HepG2 (cell line): ENCODE measurements around the gene CHTF8. TPM values are rescaled to one million over a fixed set of nuclear protein-coding genes. Genes with fewer than 3 reads are reported as not detected.

Experiments used
- ATAC-seq: fragments of 200-7000 bp; cut with Tn5 transposase; 3 replicates; pipeline ENCODE4 v1.9.1; 2020; ENCODE audit warnings: mild to moderate bottlenecking, moderate library complexity
- BruUV-seq: library from RNA; stranded (reverse); fragments of 400-500 nt; replicated peaks from 2 replicates; lab custom pipeline; 2021; lab: Mats Ljungman, UMichigan
- CTCF ChIA-PET: fragments of 300-600 bp; formaldehyde crosslinking; extraction: SDS; loops from one replicate; lab custom pipeline; 2021; ENCODE audit warnings: low total read pairs, inconsistent platforms, low intra/inter-chr PET ratio; lab: Yijun Ruan, JAX
- POLR2A ChIA-PET: fragments of 350-600 bp; sonication (Branson Sonifier 250); formaldehyde crosslinking; loops from one replicate; lab custom pipeline; 2020; ENCODE audit warnings: antibody characterized with exemption, inconsistent platforms; lab: Yijun Ruan, JAX
- DNase-seq: peaks from one replicate; pipeline ENCODE4 v3.0.0-alpha.2; 2015; ENCODE audit warnings: low spot score
- FAIRE-seq: peaks from 3 replicates; lab custom pipeline; 2011; peaks lifted over from hg19 to GRCh38; lab: Jason Lieb, UNC
- H2AFZ ChIP-seq: one replicate; pipeline ENCODE4 v1.6.1; 2011; ENCODE audit warnings: low read length, inconsistent platforms
- H3K27ac ChIP-seq: fragments of 300-600 bp; 3 replicates; pipeline ENCODE4 v1.8.0; 2011; ENCODE audit warnings: mixed run types, mild to moderate bottlenecking, mixed read lengths, low read length, inconsistent platforms; ENCODE audit not compliant: insufficient read depth; ENCODE audit errors: extremely low read length
- H3K27me3 ChIP-seq, 2 experiments: fragments of 200-600 bp in 1 of 2; 2 replicates in 1 of 2; 3 replicates in 1 of 2; pipeline versions ENCODE4 v1.6.0 to v1.8.0; 2011; ENCODE audit warnings: low read length in 2 of 2, mild to moderate bottlenecking in 2 of 2, moderate library complexity in 2 of 2, inconsistent platforms in 1 of 2; ENCODE audit not compliant: insufficient read depth in 2 of 2, control insufficient read depth in 1 of 2
- H3K36me3 ChIP-seq, 2 experiments: fragments of 200-600 bp in 1 of 2; replicated peaks in 1 of 2; 2 replicates in 1 of 2; 3 replicates in 1 of 2; pipeline versions ENCODE4 v1.5.1 to v1.8.0; 2011; ENCODE audit warnings: low read length in 2 of 2, inconsistent platforms in 1 of 2; ENCODE audit not compliant: insufficient read depth in 2 of 2, control insufficient read depth in 1 of 2
- H3K4me1 ChIP-seq: 2 replicates; pipeline ENCODE4 v1.5.1; 2012; ENCODE audit warnings: low read length, inconsistent platforms; ENCODE audit not compliant: insufficient read depth
- H3K4me2 ChIP-seq: 2 replicates; pipeline ENCODE4 v1.6.0; 2011; ENCODE audit warnings: low read depth, low read length, inconsistent platforms
- H3K4me3 ChIP-seq, 3 experiments: fragments of 200-600 bp in 1 of 3; sonication (generic), shearing (Covaris generic) in 1 of 3; replicated peaks in 1 of 3; 2 replicates each; pipeline ENCODE4 v1.5.1; 2011 to 2016; ENCODE audit warnings: low read length in 3 of 3, inconsistent platforms in 2 of 3, low read depth in 2 of 3, mild to moderate bottlenecking in 2 of 3, control low read depth in 1 of 3, mixed read lengths in 1 of 3; ENCODE audit not compliant: insufficient read depth in 1 of 3
- H3K79me2 ChIP-seq: one replicate; pipeline ENCODE4 v1.6.1; 2011; ENCODE audit warnings: low read length, inconsistent platforms; ENCODE audit not compliant: insufficient read depth
- H3K9ac ChIP-seq: 2 replicates; pipeline ENCODE4 v1.6.0; 2011; ENCODE audit warnings: mild to moderate bottlenecking, low read depth, low read length, inconsistent platforms; ENCODE audit not compliant: insufficient read depth
- H3K9me3 ChIP-seq: 2 replicates; pipeline ENCODE4 v1.5.1; 2012; ENCODE audit warnings: mild to moderate bottlenecking, low read length
- H4K20me1 ChIP-seq: 2 replicates; pipeline ENCODE4 v1.6.0; 2011; ENCODE audit warnings: inconsistent platforms, mild to moderate bottlenecking, low read length, moderate library complexity; ENCODE audit not compliant: insufficient read depth
- GATAD2A ChIP-seq: IDR thresholded peaks from 2 replicates; pipeline ENCODE4 v1.6.1; 2016
- KDM2A ChIP-seq: sonication (generic); formaldehyde crosslinking; IDR thresholded peaks from 2 replicates; pipeline ENCODE4 v1.4.0; 2020; ENCODE audit warnings: low read depth, missing genetic modification reagents, borderline replicate concordance
- SMC3 ChIP-seq: IDR thresholded peaks from 2 replicates; pipeline ENCODE4 v1.6.1; 2011; ENCODE audit warnings: low read length, improper control_type of control experiment
- THRA ChIP-seq: sonication (generic); formaldehyde crosslinking; IDR thresholded peaks from 2 replicates; pipeline ENCODE4 v1.4.0; 2020; ENCODE audit warnings: missing genetic modification reagents, borderline replicate concordance
- ZFP36 ChIP-seq: fragments of 150-350 bp; IDR thresholded peaks from 2 replicates; pipeline ENCODE4 v1.6.1; 2018; ENCODE audit warnings: borderline replicate concordance, low read length, low read depth; ENCODE audit not compliant: partially characterized antibody
- ZNF414 ChIP-seq: sonication (generic); formaldehyde crosslinking; IDR thresholded peaks from 2 replicates; pipeline ENCODE4 v1.5.0; 2020; ENCODE audit warnings: missing genetic modification reagents
- ZNF580 ChIP-seq: IDR thresholded peaks from 2 replicates; pipeline ENCODE4 v1.6.1; 2016; ENCODE audit warnings: low read depth, borderline replicate concordance
- ZNF605 ChIP-seq: sonication (generic); formaldehyde crosslinking; IDR thresholded peaks from 2 replicates; pipeline ENCODE4 v1.8.0; 2022; ENCODE audit warnings: mild to moderate bottlenecking, missing genetic modification reagents
- ZNF619 ChIP-seq: sonication (generic); formaldehyde crosslinking; IDR thresholded peaks from 2 replicates; pipeline ENCODE4 v1.4.0; 2020; ENCODE audit warnings: mild to moderate bottlenecking, missing genetic modification reagents
- ZNF770 ChIP-seq: sonication (generic); formaldehyde crosslinking; IDR thresholded peaks from 2 replicates; pipeline ENCODE4 v1.5.0; 2020; ENCODE audit warnings: mild to moderate bottlenecking, missing genetic modification reagents
- WGBS: methylation state at CpG from one replicate; pipeline ENCODE4 v1.1.6; 2017; ENCODE audit warnings: low lambda C conversion rate; 5-methylcytosine and 5-hydroxymethylcytosine counted together
- in situ Hi-C: cut with HindIII; loops from 2 replicates; pipeline ENCODE4 v1.10.0; 2017; ENCODE audit warnings: low pct_unique_long_range_greater_than_20kb; ENCODE audit not compliant: extremely low pct_ligation_motif_present
- intact Hi-C: fragments of 100-400 bp; cut with micrococcal nuclease; formaldehyde crosslinking; loops from one replicate; pipeline ENCODE4 v1.10.0; 2022; ENCODE audit not compliant: unreplicated experiment
- polyA plus RNA-seq, 8 experiments: library from polyadenylated mRNA; depleted of rRNA in 3 of 8; stranded (reverse) in 7 of 8; unstranded in 1 of 8; fragments of >200 nt; fragmentation: Illumina TruSeq in 4 of 8; extraction: Trizol in 4 of 8; gene quantifications; 2 replicates each; pipeline versions ENCODE4 v1.2.1 to v1.2.3, GENCODE V29; 2011 to 2016; ENCODE audit warnings: low read depth in 4 of 8, missing spikeins in 1 of 8, mixed read lengths in 1 of 8; ENCODE audit not compliant: insufficient read depth in 1 of 8
- total RNA-seq, 5 experiments: library from RNA; depleted of rRNA; stranded (reverse); fragments of >200 nt; fragmentation: Illumina TruSeq; extraction: Trizol; gene quantifications; 2 replicates each; pipeline ENCODE4 v1.2.3, GENCODE V29; 2016; ENCODE audit warnings: low read depth in 1 of 5
- TF ChIP-seq, protein P1 (sequence below), 2 experiments: sonication (generic) in 1 of 2; formaldehyde crosslinking in 1 of 2; IDR thresholded peaks; 2 replicates each; pipeline versions ENCODE4 v1.4.0 to v1.6.1; 2018 to 2020; ENCODE audit warnings: missing genetic modification reagents in 2 of 2, borderline replicate concordance in 1 of 2, low read depth in 1 of 2, mild to moderate bottlenecking in 1 of 2, missing biosample characterization in 1 of 2
- TF ChIP-seq, protein P2 (sequence below): sonication (generic); formaldehyde crosslinking; IDR thresholded peaks from 2 replicates; pipeline ENCODE4 v1.5.1; 2020; ENCODE audit warnings: mild to moderate bottlenecking, moderate library complexity, missing genetic modification reagents

Gene CHTF8
- total and polyA plus RNA-seq, 2 of the 13 experiments (the other 11 are each of a cell fraction or from before 2014, with no cell fraction given) = 37.2 to 67.5 TPM

DNA sequence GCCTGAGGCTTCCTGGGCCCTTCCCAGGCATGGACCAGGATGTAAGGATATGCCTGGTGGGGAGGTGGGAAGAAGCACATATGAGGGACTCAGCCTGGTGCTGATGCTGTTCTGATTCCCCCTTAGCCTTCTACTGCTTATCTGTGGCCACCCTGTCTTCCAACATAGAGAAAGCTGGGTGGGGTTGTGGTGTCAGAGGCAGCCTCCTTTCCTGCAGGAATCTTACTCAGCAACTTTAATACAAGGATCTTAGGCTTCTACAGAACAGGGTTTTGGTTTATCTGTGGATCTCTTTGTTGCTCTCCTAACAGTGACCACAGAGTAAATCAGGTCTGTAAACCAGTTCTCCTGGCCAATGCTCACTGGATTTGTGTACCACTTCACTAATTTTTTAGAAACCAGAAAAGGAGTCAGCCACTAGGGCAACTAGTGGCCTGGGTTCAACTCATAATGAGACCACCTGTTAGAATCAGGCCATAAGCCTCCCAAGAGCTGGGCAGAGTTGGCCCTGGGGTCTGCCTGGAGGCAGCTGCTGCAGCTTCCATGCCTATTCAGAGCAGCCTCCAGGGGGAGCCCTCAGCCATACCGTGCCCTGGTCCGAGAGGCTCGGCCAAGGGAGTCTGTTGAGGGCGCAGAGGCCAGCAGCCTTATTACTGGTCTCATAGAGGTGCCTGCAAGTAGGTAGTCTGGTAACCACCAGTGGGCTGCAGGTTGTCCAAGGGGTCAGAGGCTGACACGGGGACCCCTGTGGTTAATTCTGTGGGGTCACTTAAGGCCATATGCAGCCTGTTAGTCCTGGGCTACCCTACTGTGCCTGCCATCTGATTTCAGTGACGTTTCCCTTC, 19.9 kb downstream of the CHTF8 start:
- H3K9ac ChIP-seq = no peak overlapping the region
- WGBS = 44% methylated on average over 5 of the region's 6 CpGs
- peaks cover 0 to 9% of the 10 kb centered on the region in 2 experiments; a peak in 2 of 5 replicates for H3K36me3 ChIP-seq
- no peaks in the 10 kb centered on the region for H3K27me3 ChIP-seq
- ChIA-PET POLR2A (interaction anchor here (0.8 to 1.0 kb wide), 2 partner anchors 16 to 20 kb away, joined by 3 read pairs; partner anchors contain the start of gene UTP4), CTCF (interaction anchor here (0.7 to 1.2 kb wide), 3 partner anchors 11 to 265 kb away, joined by 4 read pairs; no protein-coding TSS in a partner anchor)
- no peaks in the 10 kb centered on the region for H4K20me1 ChIP-seq
- H3K4me3 ChIP-seq = no peak overlapping the region
- H2AFZ ChIP-seq = no peak overlapping the region
- intact Hi-C loops (no loop called here), in situ Hi-C loops (loop anchor here (25.0 kb wide), 1 partner anchor 400 kb away; no protein-coding TSS in a partner anchor)
- BruUV-seq = no TSS peak
- peak; percentile 62 for DNase-seq
- peak; percentile 72 for FAIRE-seq
- H3K9me3 ChIP-seq = no peaks in the 10 kb centered on the region
- no peak overlapping the region for H3K4me2 ChIP-seq
- no peak overlapping the region for H3K27ac ChIP-seq
- ATAC-seq = peak; percentile 96
- H3K4me1 ChIP-seq = no peaks in the 10 kb centered on the region
- no peaks in the 10 kb centered on the region for H3K79me2 ChIP-seq
- TF ChIP-seq GATAD2A (CRISPR knock-in tag) = no peak
- peak; percentile 28 for TF ChIP-seq ZFP36
- TF ChIP-seq KDM2A (CRISPR knock-in tag) = peak; percentile 61
- peak; percentile 94 for TF ChIP-seq ZNF770 (CRISPR knock-in tag)
- peak; percentile 40; the same call in 1 of the 2 replicates for TF ChIP-seq ZNF580 (CRISPR knock-in tag)
- 0 out of 2 replicates have a peak, but pooled peaks have one; percentile 23 for TF ChIP-seq ZNF414 (CRISPR knock-in tag)
- peak; percentile 67; the same call in 1 of the 2 replicates for TF ChIP-seq THRA (CRISPR knock-in tag)
- 0 out of 2 replicates have a peak, but pooled peaks have one; percentile 41 for TF ChIP-seq ZNF619 (CRISPR knock-in tag)
- peak; percentile 60; the same call in 1 of the 2 replicates for TF ChIP-seq SMC3
- TF ChIP-seq ZNF605 (CRISPR knock-in tag) = peak; percentile 46; the same call in 1 of the 2 replicates
- TF ChIP-seq, protein P1, sequence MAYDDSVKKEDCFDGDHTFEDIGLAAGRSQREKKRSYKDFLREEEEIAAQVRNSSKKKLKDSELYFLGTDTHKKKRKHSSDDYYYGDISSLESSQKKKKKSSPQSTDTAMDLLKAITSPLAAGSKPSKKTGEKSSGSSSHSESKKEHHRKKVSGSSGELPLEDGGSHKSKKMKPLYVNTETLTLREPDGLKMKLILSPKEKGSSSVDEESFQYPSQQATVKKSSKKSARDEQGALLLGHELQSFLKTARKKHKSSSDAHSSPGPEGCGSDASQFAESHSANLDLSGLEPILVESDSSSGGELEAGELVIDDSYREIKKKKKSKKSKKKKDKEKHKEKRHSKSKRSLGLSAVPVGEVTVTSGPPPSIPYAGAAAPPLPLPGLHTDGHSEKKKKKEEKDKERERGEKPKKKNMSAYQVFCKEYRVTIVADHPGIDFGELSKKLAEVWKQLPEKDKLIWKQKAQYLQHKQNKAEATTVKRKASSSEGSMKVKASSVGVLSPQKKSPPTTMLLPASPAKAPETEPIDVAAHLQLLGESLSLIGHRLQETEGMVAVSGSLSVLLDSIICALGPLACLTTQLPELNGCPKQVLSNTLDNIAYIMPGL (CRISPR knock-in tag; IDR thresholded peaks at IDR 0.05; ENCODE audit: borderline replicate concordance in 1 of 2, low read depth in 1 of 2) = peak in 1 of 2 experiments; percentile 51; a peak in 1 of 4 replicates
- TF ChIP-seq, protein P2, sequence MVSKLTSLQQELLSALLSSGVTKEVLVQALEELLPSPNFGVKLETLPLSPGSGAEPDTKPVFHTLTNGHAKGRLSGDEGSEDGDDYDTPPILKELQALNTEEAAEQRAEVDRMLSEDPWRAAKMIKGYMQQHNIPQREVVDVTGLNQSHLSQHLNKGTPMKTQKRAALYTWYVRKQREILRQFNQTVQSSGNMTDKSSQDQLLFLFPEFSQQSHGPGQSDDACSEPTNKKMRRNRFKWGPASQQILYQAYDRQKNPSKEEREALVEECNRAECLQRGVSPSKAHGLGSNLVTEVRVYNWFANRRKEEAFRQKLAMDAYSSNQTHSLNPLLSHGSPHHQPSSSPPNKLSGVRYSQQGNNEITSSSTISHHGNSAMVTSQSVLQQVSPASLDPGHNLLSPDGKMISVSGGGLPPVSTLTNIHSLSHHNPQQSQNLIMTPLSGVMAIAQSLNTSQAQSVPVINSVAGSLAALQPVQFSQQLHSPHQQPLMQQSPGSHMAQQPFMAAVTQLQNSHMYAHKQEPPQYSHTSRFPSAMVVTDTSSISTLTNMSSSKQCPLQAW (CRISPR knock-in tag) = peak; percentile 31; the same call in 1 of the 2 replicates
